Cortex of kidney (tissue), 1 donor: ENCODE data around the gene LOX.
"Not testable (repeated sequence)": the region's sequence is repeated elsewhere in the genome, so short reads cannot be mapped to it uniquely, and the experiment has no call there.

Source experiments
- DNase-seq: peaks from one replicate; lab custom pipeline; 2025; lab: John Stamatoyannopoulos, UW

Gene LOX

GRCh38 chr5:122097391-122097790 lies 19.3 kb upstream of the LOX start:
- DNase-seq, result no peak

- DNase-seq, result no peak
Observed at GRCh38 chr5:122095158-122095557, 17.1 kb upstream of the LOX start.

- not testable (repeated sequence) for DNase-seq
Observed at GRCh38 chr5:122094251-122094650, 16.2 kb upstream of the LOX start.

- no peak for DNase-seq
Observed at GRCh38 chr5:122093415-122094180, 15.5 kb upstream of the LOX start.

GRCh38 chr5:122091936-122092600 lies 14.0 kb upstream of the LOX start:
- DNase-seq, result no peak

- DNase-seq, result no peak
Observed at GRCh38 chr5:122089096-122090013, 11.3 kb upstream of the LOX start.

- DNase-seq, result no peak
Observed at GRCh38 chr5:122085041-122085440, 7.0 kb upstream of the LOX start.

GRCh38 chr5:122083535-122083934 lies 5.5 kb upstream of the LOX start:
- no peak for DNase-seq

- DNase-seq, result no peak
Observed at GRCh38 chr5:122081541-122081940, 3.5 kb upstream of the LOX start.

GRCh38 chr5:122077366-122078115 lies 518 bp downstream of the LOX start:
- DNase-seq, result no peak

- no peak for DNase-seq
Observed at GRCh38 chr5:122076669-122077365, 1.2 kb downstream of the LOX start.

- DNase-seq, result no peak
Observed at GRCh38 chr5:122076050-122076461, 2.0 kb downstream of the LOX start.

GRCh38 chr5:122073864-122074263 lies 4.2 kb downstream of the LOX start:
- DNase-seq, result no peak

- DNase-seq, result no peak
Observed at GRCh38 chr5:122073018-122073417, 5.0 kb downstream of the LOX start.

GRCh38 chr5:122067390-122067789 lies 10.7 kb downstream of the LOX start:
- DNase-seq, result no peak

- no peak for DNase-seq
Observed at GRCh38 chr5:122064992-122065391, 13.1 kb downstream of the LOX start.

GRCh38 chr5:122063836-122064235 lies 14.2 kb downstream of the LOX start:
- DNase-seq, result no peak

GRCh38 chr5:122062205-122062604 lies 15.9 kb downstream of the LOX start:
- no peak for DNase-seq

- DNase-seq, result no peak
Observed at GRCh38 chr5:122056913-122057312, 21.1 kb downstream of the LOX start.

GRCh38 chr5:122054266-122054665 lies 23.8 kb downstream of the LOX start:
- DNase-seq, result no peak
